ENCODE data around the gene SLC5A11. TPM values are rescaled to one million over a fixed set of nuclear protein-coding genes. Genes with fewer than 3 reads are reported as not detected.
"Not testable (repeated sequence)": the region's sequence is repeated elsewhere in the genome, so short reads cannot be mapped to it uniquely, and the experiment has no call there.

Gene SLC5A11
- total and polyA plus RNA-seq, 7 donors, result 0.05 to 0.24 (median 0.16) TPM; not detected in 3

DNA sequence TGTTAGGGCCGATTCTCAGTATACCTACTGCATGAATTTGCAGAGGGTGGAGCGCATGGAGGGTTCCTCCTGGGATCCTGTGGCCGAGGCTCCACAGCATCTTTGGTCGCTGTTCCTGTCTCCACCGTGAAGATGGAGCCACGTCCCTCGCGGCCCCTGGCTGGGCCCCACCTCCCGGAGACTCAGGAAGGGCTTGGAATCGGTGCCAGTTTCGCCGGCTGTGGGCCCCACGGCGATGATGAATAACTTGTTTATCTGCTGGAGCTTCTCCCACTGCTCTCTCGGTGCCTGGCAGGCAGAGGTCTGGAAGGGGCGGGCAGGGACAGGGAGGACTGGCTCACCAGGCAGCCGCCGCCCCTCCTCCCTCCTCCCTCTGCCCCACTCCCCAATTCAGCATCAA is 8.1 kb downstream of the SLC5A11 start:
- 10 to 18% (median 17%) methylated on average over 18 of the region's 18 CpGs for WGBS, 3 donors
- DNase-seq (no peak), ATAC-seq (no peak)
- no peaks in the 10 kb centered on the region for H3K4me1 ChIP-seq
- TF ChIP-seq, protein P1, sequence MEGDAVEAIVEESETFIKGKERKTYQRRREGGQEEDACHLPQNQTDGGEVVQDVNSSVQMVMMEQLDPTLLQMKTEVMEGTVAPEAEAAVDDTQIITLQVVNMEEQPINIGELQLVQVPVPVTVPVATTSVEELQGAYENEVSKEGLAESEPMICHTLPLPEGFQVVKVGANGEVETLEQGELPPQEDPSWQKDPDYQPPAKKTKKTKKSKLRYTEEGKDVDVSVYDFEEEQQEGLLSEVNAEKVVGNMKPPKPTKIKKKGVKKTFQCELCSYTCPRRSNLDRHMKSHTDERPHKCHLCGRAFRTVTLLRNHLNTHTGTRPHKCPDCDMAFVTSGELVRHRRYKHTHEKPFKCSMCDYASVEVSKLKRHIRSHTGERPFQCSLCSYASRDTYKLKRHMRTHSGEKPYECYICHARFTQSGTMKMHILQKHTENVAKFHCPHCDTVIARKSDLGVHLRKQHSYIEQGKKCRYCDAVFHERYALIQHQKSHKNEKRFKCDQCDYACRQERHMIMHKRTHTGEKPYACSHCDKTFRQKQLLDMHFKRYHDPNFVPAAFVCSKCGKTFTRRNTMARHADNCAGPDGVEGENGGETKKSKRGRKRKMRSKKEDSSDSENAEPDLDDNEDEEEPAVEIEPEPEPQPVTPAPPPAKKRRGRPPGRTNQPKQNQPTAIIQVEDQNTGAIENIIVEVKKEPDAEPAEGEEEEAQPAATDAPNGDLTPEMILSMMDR (IDR thresholded peaks at IDR 0.05), result no peak
- peaks cover 0 to 3% (median 0%) of the 10 kb centered on the region in 3 donors for H3K27me3 ChIP-seq (ENCODE audit: insufficient read depth in 3 of 3, low read length in 2 of 3)
- intact Hi-C loops (cut with DNase I), result no loop called here
- no peak overlapping the region for H3K4me3 ChIP-seq
- H3K9me3 ChIP-seq, result no peaks in the 10 kb centered on the region
- no peaks in the 10 kb centered on the region for H3K36me3 ChIP-seq (ENCODE audit: insufficient read depth in 1 of 2, low read depth in 1 of 2)
- H3K27ac ChIP-seq, result no peak overlapping the region

DNA sequence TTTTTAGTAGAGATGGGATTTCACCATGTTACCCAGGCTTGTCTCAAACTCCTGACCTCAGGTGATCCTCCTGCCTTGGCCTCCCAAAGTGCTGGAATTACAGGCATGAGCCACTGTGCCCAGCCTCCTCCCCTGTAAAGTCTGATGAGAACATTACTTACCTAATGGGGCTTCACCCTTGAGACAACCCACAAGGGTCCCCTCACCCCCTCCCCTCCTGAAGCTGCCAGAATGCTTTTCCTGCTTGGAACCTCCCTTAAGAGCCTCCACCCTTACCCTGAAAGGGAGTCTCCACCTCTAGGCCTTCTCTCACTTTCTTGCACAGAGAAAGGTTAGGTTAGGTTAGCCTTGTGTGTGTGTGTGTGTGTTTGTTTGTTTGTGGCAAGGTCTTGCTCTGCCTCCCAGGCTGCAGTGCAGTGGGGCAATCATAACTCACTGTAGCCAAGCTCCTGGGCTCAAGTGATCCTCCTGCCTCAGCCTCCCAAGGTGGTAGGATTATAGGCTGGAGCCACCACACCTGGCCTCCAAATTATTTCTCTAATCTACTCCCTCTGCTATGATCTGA is 8.9 kb downstream of the SLC5A11 start:
- DNase-seq (no peak), ATAC-seq (no peak)
- no peaks in the 10 kb centered on the region for H3K4me1 ChIP-seq
- H3K9me3 ChIP-seq, result no peaks in the 10 kb centered on the region
- H3K4me3 ChIP-seq, result no peak overlapping the region
- TF ChIP-seq, protein P1 (IDR thresholded peaks at IDR 0.05), result no peak
- intact Hi-C loops (cut with DNase I), result no loop called here
- H3K27ac ChIP-seq, result no peak overlapping the region
- no peaks in the 10 kb centered on the region for H3K36me3 ChIP-seq (ENCODE audit: insufficient read depth in 1 of 2, low read depth in 1 of 2)
- H3K27me3 ChIP-seq (ENCODE audit: insufficient read depth in 3 of 3, low read length in 2 of 3), result peaks cover 0 to 3% (median 0%) of the 10 kb centered on the region in 3 donors

DNA sequence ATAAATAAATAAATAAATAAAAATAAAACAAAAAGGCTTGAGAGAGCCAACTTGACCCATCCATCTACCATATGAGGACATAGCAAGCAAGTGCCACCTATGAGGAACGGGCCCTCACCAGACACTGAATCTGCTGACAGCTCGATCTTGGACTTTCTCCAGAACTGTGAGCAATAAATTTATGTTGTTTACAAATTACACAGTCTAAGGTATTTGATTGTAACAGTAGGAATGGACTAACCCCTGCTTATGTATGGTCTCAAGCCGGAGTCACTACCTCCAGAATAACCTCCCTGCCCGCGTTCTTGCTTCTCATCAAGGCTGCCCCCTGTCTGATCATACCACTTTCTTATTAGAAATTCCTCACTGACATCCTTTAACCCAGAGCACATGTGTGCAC is 9.9 kb downstream of the SLC5A11 start:
- intact Hi-C loops (cut with DNase I), result no loop called here
- 73 to 79% (median 75%) methylated on average over 5 of the region's 5 CpGs for WGBS, 3 donors

DNA sequence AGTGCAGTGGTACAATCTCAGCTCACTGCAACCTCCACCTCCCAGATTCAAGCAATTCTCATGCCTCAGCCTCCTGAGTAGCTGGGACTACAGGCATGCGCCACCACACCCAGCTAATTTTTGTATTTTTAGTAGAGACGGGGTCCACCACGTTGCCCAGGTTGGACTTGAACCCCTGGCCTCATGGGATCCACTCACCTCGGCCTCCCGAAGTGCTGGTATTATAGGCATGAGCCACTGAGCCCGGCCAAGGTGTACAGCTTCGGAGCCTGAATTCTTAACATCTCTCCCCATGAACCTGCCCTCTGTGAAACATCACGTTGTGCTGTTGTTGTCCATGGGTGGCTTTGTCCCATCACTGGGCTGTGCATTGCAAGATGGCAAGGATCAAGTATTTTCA is 11.1 kb downstream of the SLC5A11 start:
- 82 to 90% (median 87%) methylated on average over 8 of the region's 8 CpGs for WGBS, 3 donors
- H3K4me3 ChIP-seq; H3K27ac ChIP-seq; DNase-seq; H3K4me1 ChIP-seq; H3K9me3 ChIP-seq; ATAC-seq; H3K27me3 ChIP-seq (ENCODE audit: insufficient read depth in 3 of 3, low read length in 2 of 3); intact Hi-C loops (cut with DNase I); H3K36me3 ChIP-seq (ENCODE audit: insufficient read depth in 1 of 2, low read depth in 1 of 2): not testable (repeated sequence)

More for the DNA sequence above, 9.9 kb downstream of the SLC5A11 start:
- H3K27me3 ChIP-seq (ENCODE audit: insufficient read depth in 3 of 3, low read length in 2 of 3), result peaks cover 0 to 3% (median 0%) of the 10 kb centered on the region in 3 donors
- TF ChIP-seq, protein P1 (IDR thresholded peaks at IDR 0.05), result no peak
- ATAC-seq, result no peak
- no peaks in the 10 kb centered on the region for H3K9me3 ChIP-seq
- no peak overlapping the region for H3K4me3 ChIP-seq
- no peaks in the 10 kb centered on the region for H3K4me1 ChIP-seq
- no peak overlapping the region for H3K27ac ChIP-seq
- H3K36me3 ChIP-seq (ENCODE audit: insufficient read depth in 1 of 2, low read depth in 1 of 2), result no peaks in the 10 kb centered on the region
- DNase-seq, result no peak

DNA sequence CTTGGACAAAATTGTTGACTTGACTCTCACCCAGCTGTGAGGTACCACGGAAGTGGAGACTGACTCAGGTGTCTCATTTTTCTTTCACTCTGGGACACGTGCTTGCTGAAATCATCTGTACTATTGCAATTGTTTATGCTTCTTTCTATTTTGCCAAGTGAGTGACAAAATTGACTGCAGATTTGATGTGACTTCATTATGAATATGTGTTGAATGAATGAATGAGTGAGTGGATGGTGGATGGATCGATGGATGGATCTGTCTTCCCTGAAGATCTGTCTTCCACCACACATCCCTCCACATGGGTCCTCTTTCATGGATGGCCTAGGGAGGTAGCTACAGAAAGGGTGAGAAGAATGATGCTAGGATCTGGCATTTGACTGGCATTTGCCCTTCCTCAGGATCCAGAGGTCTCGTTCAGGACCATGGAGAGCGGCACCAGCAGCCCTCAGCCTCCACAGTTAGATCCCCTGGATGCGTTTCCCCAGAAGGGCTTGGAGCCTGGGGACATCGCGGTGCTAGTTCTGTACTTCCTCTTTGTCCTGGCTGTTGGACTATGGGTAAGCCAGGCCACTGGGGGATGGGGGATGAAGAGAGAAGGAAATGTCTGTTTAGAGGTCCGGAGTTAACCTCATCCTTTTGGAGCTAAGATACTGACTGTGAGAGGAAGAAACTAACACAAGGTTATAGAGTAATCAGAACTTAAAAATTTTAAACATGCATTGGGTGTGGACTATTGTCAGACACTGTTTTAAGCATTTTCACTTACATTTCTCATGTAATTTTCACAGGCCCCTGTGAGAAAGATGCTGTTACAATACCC is 12.7 kb downstream of the SLC5A11 start:
- no peak overlapping the region for H3K4me3 ChIP-seq
- WGBS, 3 donors, result 28 to 30% (median 28%) methylated on average over 9 of the region's 9 CpGs
- no peak overlapping the region for H3K27ac ChIP-seq
- peaks cover 0 to 1% (median 0%) of the 10 kb centered on the region in 3 donors for H3K27me3 ChIP-seq (ENCODE audit: insufficient read depth in 3 of 3, low read length in 2 of 3)
- H3K4me1 ChIP-seq, result no peaks in the 10 kb centered on the region
- TF ChIP-seq, protein P1 (IDR thresholded peaks at IDR 0.05), result no peak
- DNase-seq (peak in 1 of 2 donors; percentile 23), ATAC-seq (no peak)
- H3K36me3 ChIP-seq (ENCODE audit: insufficient read depth in 1 of 2, low read depth in 1 of 2), result no peaks in the 10 kb centered on the region
- intact Hi-C loops (cut with DNase I), result no loop called here
- H3K9me3 ChIP-seq, result no peaks in the 10 kb centered on the region
